HepG2 (cell line): ENCODE results near the gene CEP78. TPM values are rescaled to one million over a fixed set of nuclear protein-coding genes. Genes with fewer than 3 reads are reported as not detected.

Experiments used
- ATAC-seq: fragments of 200-7000 bp; cut with Tn5 transposase; 3 replicates; pipeline ENCODE4 v1.9.1; 2020; ENCODE audit warnings: mild to moderate bottlenecking, moderate library complexity
- BruUV-seq: library from RNA; stranded (reverse); fragments of 400-500 nt; replicated peaks from 2 replicates; lab custom pipeline; 2021; lab: Mats Ljungman, UMichigan
- CTCF ChIA-PET: fragments of 300-600 bp; formaldehyde crosslinking; extraction: SDS; loops from one replicate; lab custom pipeline; 2021; ENCODE audit warnings: low total read pairs, inconsistent platforms, low intra/inter-chr PET ratio; lab: Yijun Ruan, JAX
- POLR2A ChIA-PET: fragments of 350-600 bp; sonication (Branson Sonifier 250); formaldehyde crosslinking; loops from one replicate; lab custom pipeline; 2020; ENCODE audit warnings: antibody characterized with exemption, inconsistent platforms; lab: Yijun Ruan, JAX
- DNase-seq: peaks from one replicate; pipeline ENCODE4 v3.0.0-alpha.2; 2015; ENCODE audit warnings: low spot score
- FAIRE-seq: peaks from 3 replicates; lab custom pipeline; 2011; peaks lifted over from hg19 to GRCh38; lab: Jason Lieb, UNC
- H2AFZ ChIP-seq: one replicate; pipeline ENCODE4 v1.6.1; 2011; ENCODE audit warnings: low read length, inconsistent platforms
- H3K27ac ChIP-seq: fragments of 300-600 bp; 3 replicates; pipeline ENCODE4 v1.8.0; 2011; ENCODE audit warnings: mixed run types, mild to moderate bottlenecking, mixed read lengths, low read length, inconsistent platforms; ENCODE audit not compliant: insufficient read depth; ENCODE audit errors: extremely low read length
- H3K27me3 ChIP-seq, 2 experiments: fragments of 200-600 bp in 1 of 2; 2 replicates in 1 of 2; 3 replicates in 1 of 2; pipeline versions ENCODE4 v1.6.0 to v1.8.0; 2011; ENCODE audit warnings: low read length in 2 of 2, mild to moderate bottlenecking in 2 of 2, moderate library complexity in 2 of 2, inconsistent platforms in 1 of 2; ENCODE audit not compliant: insufficient read depth in 2 of 2, control insufficient read depth in 1 of 2
- H3K36me3 ChIP-seq, 2 experiments: fragments of 200-600 bp in 1 of 2; replicated peaks in 1 of 2; 2 replicates in 1 of 2; 3 replicates in 1 of 2; pipeline versions ENCODE4 v1.5.1 to v1.8.0; 2011; ENCODE audit warnings: low read length in 2 of 2, inconsistent platforms in 1 of 2; ENCODE audit not compliant: insufficient read depth in 2 of 2, control insufficient read depth in 1 of 2
- H3K4me1 ChIP-seq: 2 replicates; pipeline ENCODE4 v1.5.1; 2012; ENCODE audit warnings: low read length, inconsistent platforms; ENCODE audit not compliant: insufficient read depth
- H3K4me2 ChIP-seq: 2 replicates; pipeline ENCODE4 v1.6.0; 2011; ENCODE audit warnings: low read depth, low read length, inconsistent platforms
- H3K4me3 ChIP-seq, 3 experiments: fragments of 200-600 bp in 1 of 3; sonication (generic), shearing (Covaris generic) in 1 of 3; replicated peaks in 1 of 3; 2 replicates each; pipeline ENCODE4 v1.5.1; 2011 to 2016; ENCODE audit warnings: low read length in 3 of 3, inconsistent platforms in 2 of 3, low read depth in 2 of 3, mild to moderate bottlenecking in 2 of 3, control low read depth in 1 of 3, mixed read lengths in 1 of 3; ENCODE audit not compliant: insufficient read depth in 1 of 3
- H3K79me2 ChIP-seq: one replicate; pipeline ENCODE4 v1.6.1; 2011; ENCODE audit warnings: low read length, inconsistent platforms; ENCODE audit not compliant: insufficient read depth
- H3K9ac ChIP-seq: 2 replicates; pipeline ENCODE4 v1.6.0; 2011; ENCODE audit warnings: mild to moderate bottlenecking, low read depth, low read length, inconsistent platforms; ENCODE audit not compliant: insufficient read depth
- H3K9me3 ChIP-seq: 2 replicates; pipeline ENCODE4 v1.5.1; 2012; ENCODE audit warnings: mild to moderate bottlenecking, low read length
- H4K20me1 ChIP-seq: 2 replicates; pipeline ENCODE4 v1.6.0; 2011; ENCODE audit warnings: inconsistent platforms, mild to moderate bottlenecking, low read length, moderate library complexity; ENCODE audit not compliant: insufficient read depth
- KDM4B ChIP-seq: sonication (generic); formaldehyde crosslinking; IDR thresholded peaks from 2 replicates; pipeline ENCODE4 v1.4.0; 2020; ENCODE audit warnings: missing genetic modification reagents
- MTERF4 ChIP-seq: sonication (generic); formaldehyde crosslinking; IDR thresholded peaks from 2 replicates; pipeline ENCODE4 v1.8.0; 2023; ENCODE audit warnings: mild to moderate bottlenecking, missing genetic modification reagents
- NBN ChIP-seq: fragments of 450-650 bp; conservative IDR thresholded peaks from 2 replicates; pipeline ENCODE4 v1.6.1; 2017
- POLR2A ChIP-seq, 2 experiments: IDR thresholded peaks; 2 replicates each; pipeline ENCODE4 v1.6.1; 2011; ENCODE audit warnings: low read depth in 2 of 2, low read length in 2 of 2, mild to moderate bottlenecking in 1 of 2, moderate library complexity in 1 of 2; ENCODE audit not compliant: insufficient read depth in 1 of 2
- POLR2AphosphoS2 ChIP-seq: IDR thresholded peaks from 2 replicates; pipeline ENCODE4 v1.6.1; 2011; ENCODE audit warnings: low read depth, low read length, improper control_type of control experiment
- POLR2G ChIP-seq: fragments of 200-400 bp; formaldehyde crosslinking; IDR thresholded peaks from 2 replicates; pipeline ENCODE4 v1.6.1; 2018; ENCODE audit warnings: mild to moderate bottlenecking, low read depth, low read length, moderate library complexity
- RBM22 ChIP-seq: fragments of 200-400 bp; formaldehyde crosslinking; optimal IDR thresholded peaks from 2 replicates; pipeline ENCODE3; 2017; ENCODE audit warnings: mild to moderate bottlenecking, low read length, moderate library complexity
- THRA ChIP-seq: sonication (generic); formaldehyde crosslinking; IDR thresholded peaks from 2 replicates; pipeline ENCODE4 v1.4.0; 2020; ENCODE audit warnings: missing genetic modification reagents, borderline replicate concordance
- ZNF672 ChIP-seq: sonication (generic); formaldehyde crosslinking; IDR thresholded peaks from 2 replicates; pipeline ENCODE4 v1.8.1; 2022; ENCODE audit warnings: missing genetic modification reagents
- ZNF776 ChIP-seq: sonication (generic); formaldehyde crosslinking; IDR thresholded peaks from 2 replicates; pipeline ENCODE4 v1.4.0; 2020; ENCODE audit warnings: mild to moderate bottlenecking, missing genetic modification reagents
- ZNF790 ChIP-seq: sonication (generic); formaldehyde crosslinking; IDR thresholded peaks from 2 replicates; pipeline ENCODE4 v1.8.0; 2022; ENCODE audit warnings: missing genetic modification reagents, mild to moderate bottlenecking, borderline replicate concordance
- WGBS: methylation state at CpG from one replicate; pipeline ENCODE4 v1.1.6; 2017; ENCODE audit warnings: low lambda C conversion rate; 5-methylcytosine and 5-hydroxymethylcytosine counted together
- in situ Hi-C: cut with HindIII; loops from 2 replicates; pipeline ENCODE4 v1.10.0; 2017; ENCODE audit warnings: low pct_unique_long_range_greater_than_20kb; ENCODE audit not compliant: extremely low pct_ligation_motif_present
- intact Hi-C: fragments of 100-400 bp; cut with micrococcal nuclease; formaldehyde crosslinking; loops from one replicate; pipeline ENCODE4 v1.10.0; 2022; ENCODE audit not compliant: unreplicated experiment
- polyA plus RNA-seq, 8 experiments: library from polyadenylated mRNA; depleted of rRNA in 3 of 8; stranded (reverse) in 7 of 8; unstranded in 1 of 8; fragments of >200 nt; fragmentation: Illumina TruSeq in 4 of 8; extraction: Trizol in 4 of 8; gene quantifications; 2 replicates each; pipeline versions ENCODE4 v1.2.1 to v1.2.3, GENCODE V29; 2011 to 2016; ENCODE audit warnings: low read depth in 4 of 8, missing spikeins in 1 of 8, mixed read lengths in 1 of 8; ENCODE audit not compliant: insufficient read depth in 1 of 8
- total RNA-seq, 5 experiments: library from RNA; depleted of rRNA; stranded (reverse); fragments of >200 nt; fragmentation: Illumina TruSeq; extraction: Trizol; gene quantifications; 2 replicates each; pipeline ENCODE4 v1.2.3, GENCODE V29; 2016; ENCODE audit warnings: low read depth in 1 of 5

Gene CEP78
- total and polyA plus RNA-seq, 2 of the 13 experiments (the other 11 are each of a cell fraction or from before 2014, with no cell fraction given): 5.1 to 30.8 TPM

GRCh38 chr9:78324068-78324650 is 88.3 kb downstream of the CEP78 start:
- 96% methylated on average over 10 of the region's 10 CpGs for WGBS
- POLR2A ChIA-PET: interaction anchor here (1.4 to 1.5 kb wide), 2 partner anchors 9 to 27 kb away, joined by 6 to 9 read pairs; partner anchors contain the start of gene PSAT1

GRCh38 chr9:78324682-78325081 is 88.8 kb downstream of the CEP78 start:
- 93% methylated on average over 8 of the region's 8 CpGs for WGBS
- Histone ChIP-seq H3K4me3 (no peak overlapping the region), H3K4me2 (no peak overlapping the region), H3K9me3 (no peaks in the 10 kb centered on the region), H3K79me2 (peaks cover 5% of the 10 kb centered on the region), H2AFZ (no peak overlapping the region), H3K4me1 (peaks cover under 1% of the 10 kb centered on the region; the same call in 1 of the 2 replicates), H4K20me1 (peaks cover 7% of the 10 kb centered on the region), H3K9ac (no peak overlapping the region), H3K27ac (no peak overlapping the region), H3K27me3 (no peaks in the 10 kb centered on the region), H3K36me3 (peaks cover 14 to 75% of the 10 kb centered on the region in 2 experiments)
- no TSS peak for BruUV-seq
- FAIRE-seq: no peak
- intact Hi-C loops: loop anchor here (5.0 kb wide), 2 partner anchors 47 to 62 kb away; no protein-coding TSS in a partner anchor
- no peak; the same call in 2 of the 3 replicates for ATAC-seq
- no peak for DNase-seq
- in situ Hi-C loops: no loop called here
- ChIA-PET POLR2A (interaction anchor here (1.0 to 1.5 kb wide), 3 partner anchors 10 to 28 kb away, joined by 3 to 9 read pairs (median 6); partner anchors contain the start of gene PSAT1), CTCF (no interaction called here)
- no peak for TF ChIP-seq ZNF672 (CRISPR knock-in tag)
- no peak for TF ChIP-seq ZNF776 (CRISPR knock-in tag)
- no peak for TF ChIP-seq ZNF790 (CRISPR knock-in tag)
- TF ChIP-seq KDM4B: no peak
- TF ChIP-seq NBN: no peak
- TF ChIP-seq THRA (CRISPR knock-in tag): no peak

More at GRCh38 chr9:78324068-78324650, 88.3 kb downstream of the CEP78 start:
- Histone ChIP-seq H3K9me3 (no peaks in the 10 kb centered on the region), H3K4me2 (no peak overlapping the region), H3K36me3 (peaks cover 18 to 77% of the 10 kb centered on the region in 2 experiments), H3K79me2 (peaks cover 5% of the 10 kb centered on the region), H3K4me3 (no peak overlapping the region), H3K27ac (no peak overlapping the region), H3K4me1 (no peaks in the 10 kb centered on the region), H3K27me3 (no peaks in the 10 kb centered on the region), H3K9ac (no peak overlapping the region), H2AFZ (no peak overlapping the region), H4K20me1 (peaks cover 11% of the 10 kb centered on the region)
- ATAC-seq: no peak
- DNase-seq: no peak
- CTCF ChIA-PET: no interaction called here
- no peak for FAIRE-seq
- TF ChIP-seq POLR2G: peak; percentile 52; the same call in 1 of the 2 replicates
- TF ChIP-seq MTERF4 (CRISPR knock-in tag): no peak
- peak; percentile 46; the same call in 1 of the 2 replicates for TF ChIP-seq POLR2AphosphoS2
- peak in 1 of 2 experiments; percentile 16; a peak in 1 of 4 replicates for TF ChIP-seq POLR2A (IDR thresholded peaks at IDR 0.05; ENCODE audit: insufficient read depth in 1 of 2, low read depth in 2 of 2, low read length in 2 of 2)
- peak; percentile 54 for TF ChIP-seq RBM22
- in situ Hi-C loops: no loop called here
- intact Hi-C loops: no loop called here
- no TSS peak for BruUV-seq
